ENCODE data around the gene PLVAP. TPM values are rescaled to one million over a fixed set of nuclear protein-coding genes. Genes with fewer than 3 reads are reported as not detected.

PLVAP gene
- total and polyA plus RNA-seq, 2 experiments from 2014 or later, result not detected

DNA sequence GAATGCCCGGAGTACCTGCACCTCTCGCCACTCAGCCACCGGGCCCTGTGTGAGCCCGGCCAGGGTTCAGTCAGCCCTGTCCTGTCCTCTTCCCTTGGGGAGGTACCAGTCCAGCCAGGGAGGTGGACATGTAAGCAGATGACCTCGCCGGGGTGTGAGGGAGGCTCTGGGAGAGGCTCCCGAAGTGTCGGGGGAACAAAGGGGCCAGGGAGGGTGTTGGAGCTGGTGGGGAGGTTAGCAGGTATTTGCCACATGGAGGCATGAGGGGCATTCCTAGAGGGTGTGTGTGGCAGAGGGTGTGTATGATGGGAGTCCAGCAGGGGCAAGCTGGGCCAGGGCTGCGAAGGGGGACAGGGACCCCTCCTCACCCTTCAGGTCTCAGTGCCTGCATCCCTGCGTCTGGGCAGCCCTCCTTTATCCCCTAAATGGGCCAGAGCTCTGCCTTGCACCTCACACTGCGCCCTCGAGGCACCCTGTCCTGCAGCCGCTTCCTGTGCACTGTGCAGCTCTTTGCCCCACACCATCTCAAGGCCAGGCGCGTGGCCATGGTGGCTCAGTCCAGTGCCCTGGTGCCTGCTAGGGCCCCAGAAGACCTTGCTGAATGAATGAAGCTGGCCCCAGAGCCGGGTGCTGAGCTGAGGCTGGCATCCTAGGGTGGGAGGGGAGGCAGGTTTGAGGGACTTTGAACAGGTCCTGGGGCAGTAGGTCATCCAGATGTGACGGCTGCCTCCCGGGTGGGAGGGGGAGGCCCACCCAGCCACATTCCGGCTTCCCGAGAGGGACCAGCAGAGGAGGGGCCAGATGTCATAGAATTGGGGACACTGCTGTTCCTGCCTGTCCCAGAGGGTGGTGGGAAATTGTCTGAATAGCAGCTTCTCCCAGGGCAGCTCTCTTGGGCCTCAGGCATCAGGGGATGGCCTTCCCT is 64.7 kb downstream of the PLVAP start (continued):
- TF ChIP-seq, protein P1, sequence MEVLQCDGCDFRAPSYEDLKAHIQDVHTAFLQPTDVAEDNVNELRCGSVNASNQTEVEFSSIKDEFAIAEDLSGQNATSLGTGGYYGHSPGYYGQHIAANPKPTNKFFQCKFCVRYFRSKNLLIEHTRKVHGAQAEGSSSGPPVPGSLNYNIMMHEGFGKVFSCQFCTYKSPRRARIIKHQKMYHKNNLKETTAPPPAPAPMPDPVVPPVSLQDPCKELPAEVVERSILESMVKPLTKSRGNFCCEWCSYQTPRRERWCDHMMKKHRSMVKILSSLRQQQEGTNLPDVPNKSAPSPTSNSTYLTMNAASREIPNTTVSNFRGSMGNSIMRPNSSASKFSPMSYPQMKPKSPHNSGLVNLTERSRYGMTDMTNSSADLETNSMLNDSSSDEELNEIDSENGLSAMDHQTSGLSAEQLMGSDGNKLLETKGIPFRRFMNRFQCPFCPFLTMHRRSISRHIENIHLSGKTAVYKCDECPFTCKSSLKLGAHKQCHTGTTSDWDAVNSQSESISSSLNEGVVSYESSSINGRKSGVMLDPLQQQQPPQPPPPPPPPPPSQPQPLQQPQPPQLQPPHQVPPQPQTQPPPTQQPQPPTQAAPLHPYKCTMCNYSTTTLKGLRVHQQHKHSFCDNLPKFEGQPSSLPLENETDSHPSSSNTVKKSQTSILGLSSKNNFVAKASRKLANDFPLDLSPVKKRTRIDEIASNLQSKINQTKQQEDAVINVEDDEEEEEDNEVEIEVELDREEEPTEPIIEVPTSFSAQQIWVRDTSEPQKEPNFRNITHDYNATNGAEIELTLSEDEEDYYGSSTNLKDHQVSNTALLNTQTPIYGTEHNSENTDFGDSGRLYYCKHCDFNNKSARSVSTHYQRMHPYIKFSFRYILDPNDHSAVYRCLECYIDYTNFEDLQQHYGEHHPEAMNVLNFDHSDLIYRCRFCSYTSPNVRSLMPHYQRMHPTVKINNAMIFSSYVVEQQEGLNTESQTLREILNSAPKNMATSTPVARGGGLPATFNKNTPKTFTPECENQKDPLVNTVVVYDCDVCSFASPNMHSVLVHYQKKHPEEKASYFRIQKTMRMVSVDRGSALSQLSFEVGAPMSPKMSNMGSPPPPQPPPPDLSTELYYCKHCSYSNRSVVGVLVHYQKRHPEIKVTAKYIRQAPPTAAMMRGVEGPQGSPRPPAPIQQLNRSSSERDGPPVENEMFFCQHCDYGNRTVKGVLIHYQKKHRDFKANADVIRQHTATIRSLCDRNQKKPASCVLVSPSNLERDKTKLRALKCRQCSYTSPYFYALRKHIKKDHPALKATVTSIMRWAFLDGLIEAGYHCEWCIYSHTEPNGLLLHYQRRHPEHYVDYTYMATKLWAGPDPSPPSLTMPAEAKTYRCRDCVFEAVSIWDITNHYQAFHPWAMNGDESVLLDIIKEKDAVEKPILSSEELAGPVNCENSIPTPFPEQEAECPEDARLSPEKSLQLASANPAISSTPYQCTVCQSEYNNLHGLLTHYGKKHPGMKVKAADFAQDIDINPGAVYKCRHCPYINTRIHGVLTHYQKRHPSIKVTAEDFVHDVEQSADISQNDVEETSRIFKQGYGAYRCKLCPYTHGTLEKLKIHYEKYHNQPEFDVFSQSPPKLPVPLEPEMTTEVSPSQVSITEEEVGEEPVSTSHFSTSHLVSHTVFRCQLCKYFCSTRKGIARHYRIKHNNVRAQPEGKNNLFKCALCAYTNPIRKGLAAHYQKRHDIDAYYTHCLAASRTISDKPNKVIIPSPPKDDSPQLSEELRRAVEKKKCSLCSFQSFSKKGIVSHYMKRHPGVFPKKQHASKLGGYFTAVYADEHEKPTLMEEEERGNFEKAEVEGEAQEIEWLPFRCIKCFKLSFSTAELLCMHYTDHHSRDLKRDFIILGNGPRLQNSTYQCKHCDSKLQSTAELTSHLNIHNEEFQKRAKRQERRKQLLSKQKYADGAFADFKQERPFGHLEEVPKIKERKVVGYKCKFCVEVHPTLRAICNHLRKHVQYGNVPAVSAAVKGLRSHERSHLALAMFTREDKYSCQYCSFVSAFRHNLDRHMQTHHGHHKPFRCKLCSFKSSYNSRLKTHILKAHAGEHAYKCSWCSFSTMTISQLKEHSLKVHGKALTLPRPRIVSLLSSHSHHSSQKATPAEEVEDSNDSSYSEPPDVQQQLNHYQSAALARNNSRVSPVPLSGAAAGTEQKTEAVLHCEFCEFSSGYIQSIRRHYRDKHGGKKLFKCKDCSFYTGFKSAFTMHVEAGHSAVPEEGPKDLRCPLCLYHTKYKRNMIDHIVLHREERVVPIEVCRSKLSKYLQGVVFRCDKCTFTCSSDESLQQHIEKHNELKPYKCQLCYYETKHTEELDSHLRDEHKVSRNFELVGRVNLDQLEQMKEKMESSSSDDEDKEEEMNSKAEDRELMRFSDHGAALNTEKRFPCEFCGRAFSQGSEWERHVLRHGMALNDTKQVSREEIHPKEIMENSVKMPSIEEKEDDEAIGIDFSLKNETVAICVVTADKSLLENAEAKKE (CRISPR knock-in tag; IDR thresholded peaks at IDR 0.05), result no peak
- no peak for TF ChIP-seq STAT1 (IDR thresholded peaks at IDR 0.05; ENCODE audit: unreplicated experiment)
- TF ChIP-seq, protein P2, sequence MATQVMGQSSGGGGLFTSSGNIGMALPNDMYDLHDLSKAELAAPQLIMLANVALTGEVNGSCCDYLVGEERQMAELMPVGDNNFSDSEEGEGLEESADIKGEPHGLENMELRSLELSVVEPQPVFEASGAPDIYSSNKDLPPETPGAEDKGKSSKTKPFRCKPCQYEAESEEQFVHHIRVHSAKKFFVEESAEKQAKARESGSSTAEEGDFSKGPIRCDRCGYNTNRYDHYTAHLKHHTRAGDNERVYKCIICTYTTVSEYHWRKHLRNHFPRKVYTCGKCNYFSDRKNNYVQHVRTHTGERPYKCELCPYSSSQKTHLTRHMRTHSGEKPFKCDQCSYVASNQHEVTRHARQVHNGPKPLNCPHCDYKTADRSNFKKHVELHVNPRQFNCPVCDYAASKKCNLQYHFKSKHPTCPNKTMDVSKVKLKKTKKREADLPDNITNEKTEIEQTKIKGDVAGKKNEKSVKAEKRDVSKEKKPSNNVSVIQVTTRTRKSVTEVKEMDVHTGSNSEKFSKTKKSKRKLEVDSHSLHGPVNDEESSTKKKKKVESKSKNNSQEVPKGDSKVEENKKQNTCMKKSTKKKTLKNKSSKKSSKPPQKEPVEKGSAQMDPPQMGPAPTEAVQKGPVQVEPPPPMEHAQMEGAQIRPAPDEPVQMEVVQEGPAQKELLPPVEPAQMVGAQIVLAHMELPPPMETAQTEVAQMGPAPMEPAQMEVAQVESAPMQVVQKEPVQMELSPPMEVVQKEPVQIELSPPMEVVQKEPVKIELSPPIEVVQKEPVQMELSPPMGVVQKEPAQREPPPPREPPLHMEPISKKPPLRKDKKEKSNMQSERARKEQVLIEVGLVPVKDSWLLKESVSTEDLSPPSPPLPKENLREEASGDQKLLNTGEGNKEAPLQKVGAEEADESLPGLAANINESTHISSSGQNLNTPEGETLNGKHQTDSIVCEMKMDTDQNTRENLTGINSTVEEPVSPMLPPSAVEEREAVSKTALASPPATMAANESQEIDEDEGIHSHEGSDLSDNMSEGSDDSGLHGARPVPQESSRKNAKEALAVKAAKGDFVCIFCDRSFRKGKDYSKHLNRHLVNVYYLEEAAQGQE (IDR thresholded peaks at IDR 0.05; ENCODE audit: unreplicated experiment), result no peak
- TF ChIP-seq NANOG (IDR thresholded peaks at IDR 0.05; ENCODE audit: borderline replicate concordance), result no peak
- TF ChIP-seq EZH2 (IDR thresholded peaks at IDR 0.05; ENCODE audit: low read depth, unreplicated experiment), result no peak
- TF ChIP-seq POLR2AphosphoS5 (IDR thresholded peaks at IDR 0.05; ENCODE audit: low read depth), result no peak
- TF ChIP-seq, protein P3, sequence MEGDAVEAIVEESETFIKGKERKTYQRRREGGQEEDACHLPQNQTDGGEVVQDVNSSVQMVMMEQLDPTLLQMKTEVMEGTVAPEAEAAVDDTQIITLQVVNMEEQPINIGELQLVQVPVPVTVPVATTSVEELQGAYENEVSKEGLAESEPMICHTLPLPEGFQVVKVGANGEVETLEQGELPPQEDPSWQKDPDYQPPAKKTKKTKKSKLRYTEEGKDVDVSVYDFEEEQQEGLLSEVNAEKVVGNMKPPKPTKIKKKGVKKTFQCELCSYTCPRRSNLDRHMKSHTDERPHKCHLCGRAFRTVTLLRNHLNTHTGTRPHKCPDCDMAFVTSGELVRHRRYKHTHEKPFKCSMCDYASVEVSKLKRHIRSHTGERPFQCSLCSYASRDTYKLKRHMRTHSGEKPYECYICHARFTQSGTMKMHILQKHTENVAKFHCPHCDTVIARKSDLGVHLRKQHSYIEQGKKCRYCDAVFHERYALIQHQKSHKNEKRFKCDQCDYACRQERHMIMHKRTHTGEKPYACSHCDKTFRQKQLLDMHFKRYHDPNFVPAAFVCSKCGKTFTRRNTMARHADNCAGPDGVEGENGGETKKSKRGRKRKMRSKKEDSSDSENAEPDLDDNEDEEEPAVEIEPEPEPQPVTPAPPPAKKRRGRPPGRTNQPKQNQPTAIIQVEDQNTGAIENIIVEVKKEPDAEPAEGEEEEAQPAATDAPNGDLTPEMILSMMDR (conservative IDR thresholded peaks at IDR 0.05; ENCODE audit: low read depth in 2 of 2), result no peak
- TF ChIP-seq ZNF331 (CRISPR knock-in tag; IDR thresholded peaks at IDR 0.05; ENCODE audit: low read depth), result no peak
- TF ChIP-seq JUNB (IDR thresholded peaks at IDR 0.05; ENCODE audit: unreplicated experiment), result no peak
